ENCODE results near the gene NHSL1. TPM values are rescaled to one million over a fixed set of nuclear protein-coding genes. Genes with fewer than 3 reads are reported as not detected.
A peak's percentile ranks its signal among the peaks of the same experiment; 100 is the strongest.

Gene NHSL1, protein sequence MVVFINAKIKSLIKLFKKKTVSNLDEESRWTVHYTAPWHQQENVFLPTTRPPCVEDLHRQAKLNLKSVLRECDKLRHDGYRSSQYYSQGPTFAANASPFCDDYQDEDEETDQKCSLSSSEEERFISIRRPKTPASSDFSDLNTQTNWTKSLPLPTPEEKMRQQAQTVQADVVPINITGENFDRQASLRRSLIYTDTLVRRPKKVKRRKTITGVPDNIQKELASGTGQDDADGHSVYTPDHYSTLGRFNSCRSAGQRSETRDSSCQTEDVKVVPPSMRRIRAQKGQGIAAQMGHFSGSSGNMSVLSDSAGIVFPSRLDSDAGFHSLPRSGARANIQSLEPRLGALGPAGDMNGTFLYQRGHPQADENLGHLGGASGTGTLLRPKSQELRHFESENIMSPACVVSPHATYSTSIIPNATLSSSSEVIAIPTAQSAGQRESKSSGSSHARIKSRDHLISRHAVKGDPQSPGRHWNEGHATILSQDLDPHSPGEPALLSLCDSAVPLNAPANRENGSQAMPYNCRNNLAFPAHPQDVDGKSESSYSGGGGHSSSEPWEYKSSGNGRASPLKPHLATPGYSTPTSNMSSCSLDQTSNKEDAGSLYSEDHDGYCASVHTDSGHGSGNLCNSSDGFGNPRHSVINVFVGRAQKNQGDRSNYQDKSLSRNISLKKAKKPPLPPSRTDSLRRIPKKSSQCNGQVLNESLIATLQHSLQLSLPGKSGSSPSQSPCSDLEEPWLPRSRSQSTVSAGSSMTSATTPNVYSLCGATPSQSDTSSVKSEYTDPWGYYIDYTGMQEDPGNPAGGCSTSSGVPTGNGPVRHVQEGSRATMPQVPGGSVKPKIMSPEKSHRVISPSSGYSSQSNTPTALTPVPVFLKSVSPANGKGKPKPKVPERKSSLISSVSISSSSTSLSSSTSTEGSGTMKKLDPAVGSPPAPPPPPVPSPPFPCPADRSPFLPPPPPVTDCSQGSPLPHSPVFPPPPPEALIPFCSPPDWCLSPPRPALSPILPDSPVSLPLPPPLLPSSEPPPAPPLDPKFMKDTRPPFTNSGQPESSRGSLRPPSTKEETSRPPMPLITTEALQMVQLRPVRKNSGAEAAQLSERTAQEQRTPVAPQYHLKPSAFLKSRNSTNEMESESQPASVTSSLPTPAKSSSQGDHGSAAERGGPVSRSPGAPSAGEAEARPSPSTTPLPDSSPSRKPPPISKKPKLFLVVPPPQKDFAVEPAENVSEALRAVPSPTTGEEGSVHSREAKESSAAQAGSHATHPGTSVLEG (N-terminal part only)
- 10 to 100 TPM; 16.3 to 17.5 TPM for total RNA-seq
- 37.8 TPM for polyA plus RNA-seq (2013, experiment 1 of 2)
- 25.3 TPM for polyA plus RNA-seq (2013, experiment 2 of 2)
- long read RNA-seq, experiment 1, partial matches to known transcripts, result 6 of 6 reads
- long read RNA-seq, experiment 1, other reads (novel, unspliced or antisense), result 0 of 6 reads
- long read RNA-seq, experiment 2, partial matches to known transcripts, result 1 of 7 reads
- long read RNA-seq, experiment 2, other reads (novel, unspliced or antisense), result 6 of 7 reads
- long read RNA-seq, experiment 3, partial matches to known transcripts, result 5 of 5 reads
- long read RNA-seq, experiment 3, other reads (novel, unspliced or antisense), result 0 of 5 reads
- long read RNA-seq, experiment 4, partial matches to known transcripts, result 0 of 1 reads
- long read RNA-seq, experiment 4, other reads (novel, unspliced or antisense), result 1 of 1 reads

DNA sequence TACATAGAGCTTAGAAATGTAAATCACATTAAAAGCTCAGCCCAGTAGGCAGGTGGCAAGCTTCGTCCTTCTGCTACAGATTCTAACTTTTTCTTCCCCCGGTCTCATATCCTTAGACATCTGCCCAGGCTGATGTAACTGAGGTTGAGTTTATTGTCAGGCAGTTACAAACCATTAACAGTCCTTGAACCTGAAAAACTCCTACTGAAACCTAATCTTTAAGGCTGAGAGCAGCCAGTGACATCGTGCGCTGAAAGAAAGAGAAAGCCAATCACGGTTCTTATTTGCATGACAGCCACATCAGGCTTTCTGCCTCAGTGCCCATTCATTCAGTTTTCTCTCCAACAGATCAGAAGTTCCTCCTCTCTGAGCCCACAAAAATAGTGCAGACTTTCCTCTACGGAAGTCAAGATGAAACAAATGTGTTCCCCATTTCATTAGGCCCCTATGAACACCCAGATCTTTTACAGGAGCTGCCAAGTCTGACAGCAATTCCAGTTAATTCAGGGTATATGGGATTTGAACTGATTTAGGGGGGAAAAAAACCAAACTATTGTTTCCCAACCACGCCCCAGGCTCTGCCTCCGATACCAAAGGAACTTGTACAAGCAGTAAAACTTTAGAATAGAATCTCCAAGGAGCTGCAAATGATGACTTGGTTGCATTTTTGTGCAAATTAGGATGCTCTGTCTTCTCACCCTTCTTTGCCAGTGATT is at the start of gene NHSL1:
Gene NHSL1, minus strand, starts transcription at position 192 of the 716 bp plus-strand sequence. CDS start 204 bp downstream, outside the sequence.
- H3K27ac Mint-ChIP-seq, result peak within 1 kb of the TSS; percentile 66
- no peaks in the 10 kb centered on the region for H3K27me3 ChIP-seq (ENCODE audit: control insufficient read depth, insufficient read depth, low read length, poor library complexity, severe bottlenecking)
- TF ChIP-seq, protein P1, sequence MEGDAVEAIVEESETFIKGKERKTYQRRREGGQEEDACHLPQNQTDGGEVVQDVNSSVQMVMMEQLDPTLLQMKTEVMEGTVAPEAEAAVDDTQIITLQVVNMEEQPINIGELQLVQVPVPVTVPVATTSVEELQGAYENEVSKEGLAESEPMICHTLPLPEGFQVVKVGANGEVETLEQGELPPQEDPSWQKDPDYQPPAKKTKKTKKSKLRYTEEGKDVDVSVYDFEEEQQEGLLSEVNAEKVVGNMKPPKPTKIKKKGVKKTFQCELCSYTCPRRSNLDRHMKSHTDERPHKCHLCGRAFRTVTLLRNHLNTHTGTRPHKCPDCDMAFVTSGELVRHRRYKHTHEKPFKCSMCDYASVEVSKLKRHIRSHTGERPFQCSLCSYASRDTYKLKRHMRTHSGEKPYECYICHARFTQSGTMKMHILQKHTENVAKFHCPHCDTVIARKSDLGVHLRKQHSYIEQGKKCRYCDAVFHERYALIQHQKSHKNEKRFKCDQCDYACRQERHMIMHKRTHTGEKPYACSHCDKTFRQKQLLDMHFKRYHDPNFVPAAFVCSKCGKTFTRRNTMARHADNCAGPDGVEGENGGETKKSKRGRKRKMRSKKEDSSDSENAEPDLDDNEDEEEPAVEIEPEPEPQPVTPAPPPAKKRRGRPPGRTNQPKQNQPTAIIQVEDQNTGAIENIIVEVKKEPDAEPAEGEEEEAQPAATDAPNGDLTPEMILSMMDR (conservative IDR thresholded peaks at IDR 0.05), result no peak
- H3K9ac ChIP-seq (ENCODE audit: extremely low read depth, low read length, poor library complexity, severe bottlenecking), result peak within 1 kb of the TSS; percentile 8
- H3K4me3 ChIP-seq (ENCODE audit: low read length), result peak within 1 kb of the TSS; percentile 71
- H3K27me3 Mint-ChIP-seq (ENCODE audit: insufficient read depth), result no peaks in the 10 kb centered on the region
- H3K27ac ChIP-seq (ENCODE audit: low read depth, low read length), result peak within 1 kb of the TSS; percentile 89
- WGBS, 2 experiments (ENCODE audit: insufficient coverage in 1 of 2, insufficient read length in 1 of 2), result 20 to 29% methylated on average over 1 to 8 of the region's 8 CpGs
- DNase-seq, result peak; percentile 66
- no peaks in the 10 kb centered on the region for H3K9me3 Mint-ChIP-seq
- H3K36me3 ChIP-seq (ENCODE audit: control insufficient read depth, insufficient read depth, low read length), result no peaks in the 10 kb centered on the region
- peaks cover 29% of the 10 kb centered on the region for H3K4me1 Mint-ChIP-seq
- peaks cover 6% of the 10 kb centered on the region for H3K36me3 Mint-ChIP-seq (ENCODE audit: low read depth)
- H3K4me3 Mint-ChIP-seq, result no peak within 1 kb of the TSS
- peaks cover 4% of the 10 kb centered on the region for H3K4me1 ChIP-seq (ENCODE audit: control insufficient read depth, insufficient read depth, low read length)
- H3K9me3 ChIP-seq (ENCODE audit: control insufficient read depth, low read length), result no peaks in the 10 kb centered on the region

DNA sequence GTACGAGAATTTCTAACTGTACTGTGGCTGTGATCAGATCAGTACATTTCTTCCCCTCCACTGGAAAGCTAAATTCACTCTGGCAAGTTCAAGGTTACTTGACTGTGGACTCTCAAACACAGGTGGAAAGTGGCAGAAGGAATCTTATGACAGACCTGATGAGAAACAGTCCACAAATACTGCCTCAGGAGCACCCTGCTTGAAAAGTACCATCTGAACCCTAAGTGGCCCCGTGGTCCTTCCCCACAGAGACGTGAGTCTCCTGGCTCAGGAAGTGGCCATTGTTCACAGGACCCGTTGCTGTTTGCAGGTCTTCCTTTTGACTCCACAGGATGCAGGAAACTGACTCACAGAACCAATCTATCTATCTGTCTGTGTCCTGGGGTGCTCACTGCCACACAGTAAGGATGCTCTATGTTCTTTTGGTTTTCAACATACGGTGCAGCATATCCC is 47.5 kb upstream of the NHSL1 start:
- no peaks in the 10 kb centered on the region for H3K36me3 Mint-ChIP-seq (ENCODE audit: low read depth)
- H3K9me3 ChIP-seq (ENCODE audit: control insufficient read depth, low read length), result no peaks in the 10 kb centered on the region
- no peaks in the 10 kb centered on the region for H3K36me3 ChIP-seq (ENCODE audit: control insufficient read depth, insufficient read depth, low read length)
- H3K9me3 Mint-ChIP-seq, result no peaks in the 10 kb centered on the region
- H3K27ac Mint-ChIP-seq, result peak overlapping the region; percentile 40
- 31 to 54% methylated on average over 3 to 5 of the region's 5 CpGs for WGBS, 2 experiments (ENCODE audit: insufficient coverage in 1 of 2, insufficient read length in 1 of 2)
- H3K4me1 Mint-ChIP-seq, result peaks cover 45% of the 10 kb centered on the region
- H3K27ac ChIP-seq (ENCODE audit: low read depth, low read length), result no peak overlapping the region
- TF ChIP-seq, protein P1 (conservative IDR thresholded peaks at IDR 0.05), result no peak
- peak; percentile 76 for DNase-seq
- no peaks in the 10 kb centered on the region for H3K27me3 ChIP-seq (ENCODE audit: control insufficient read depth, insufficient read depth, low read length, poor library complexity, severe bottlenecking)
- H3K4me3 ChIP-seq (ENCODE audit: low read length), result no peak overlapping the region
- H3K4me1 ChIP-seq (ENCODE audit: control insufficient read depth, insufficient read depth, low read length), result peaks cover 11% of the 10 kb centered on the region
- no peak overlapping the region for H3K9ac ChIP-seq (ENCODE audit: extremely low read depth, low read length, poor library complexity, severe bottlenecking)
- H3K4me3 Mint-ChIP-seq, result no peak overlapping the region
- no peaks in the 10 kb centered on the region for H3K27me3 Mint-ChIP-seq (ENCODE audit: insufficient read depth)
